Endothelial cell of umbilical vein (primary cell): ENCODE measurements around the gene INHBC. TPM values are rescaled to one million over a fixed set of nuclear protein-coding genes. Genes with fewer than 3 reads are reported as not detected.

ENCODE experiments used
- BruUV-seq: library from RNA; stranded (reverse); fragments of 400-500 nt; replicated peaks from 2 replicates; lab custom pipeline; 2021; lab: Mats Ljungman, UMichigan
- CTCF ChIA-PET: fragments of 300-600, 350-600 bp; sonication (Branson Sonifier 250); formaldehyde crosslinking; loops from one replicate; lab custom pipeline; 2021; ENCODE audit warnings: antibody characterized with exemption, inconsistent platforms; lab: Charles Lee
- POLR2A ChIA-PET: fragments of 300-600, 350-600 bp; sonication (Branson Sonifier 250); formaldehyde crosslinking; loops from one replicate; lab custom pipeline; 2021; ENCODE audit warnings: antibody characterized with exemption, inconsistent platforms; lab: Charles Lee
- DNase-seq: peaks from one replicate; pipeline ENCODE4 v3.0.0-alpha.2; 2011; ENCODE audit warnings: low read depth, low spot score
- FAIRE-seq: peaks from 2 replicates; lab custom pipeline; 2011; peaks lifted over from hg19 to GRCh38; lab: Jason Lieb, UNC
- H2AFZ ChIP-seq: 2 replicates; pipeline ENCODE4 v1.6.0; 2012; ENCODE audit warnings: low read depth, low read length, control low read depth, inconsistent platforms
- H3K27ac ChIP-seq: 2 replicates; pipeline ENCODE4 v1.5.1; 2011; ENCODE audit warnings: low read depth, mild to moderate bottlenecking, control low read depth, low read length, moderate library complexity; ENCODE audit not compliant: insufficient read depth
- H3K27me3 ChIP-seq, 2 experiments: 2 replicates each; pipeline versions ENCODE4 v1.6.0 to v1.6.1; 2011; ENCODE audit warnings: low read length in 2 of 2, mixed read lengths in 1 of 2; ENCODE audit not compliant: control insufficient read depth in 2 of 2, insufficient read depth in 2 of 2
- H3K36me3 ChIP-seq, 2 experiments: 2 replicates in 1 of 2; 3 replicates in 1 of 2; pipeline ENCODE4 v1.5.1; 2011; ENCODE audit warnings: low read length in 2 of 2, mild to moderate bottlenecking in 1 of 2, moderate library complexity in 1 of 2; ENCODE audit not compliant: control insufficient read depth in 2 of 2, insufficient read depth in 2 of 2; ENCODE audit errors: extremely low read depth in 1 of 2
- H3K4me1 ChIP-seq: 3 replicates; pipeline ENCODE4 v1.5.1; 2011; ENCODE audit warnings: mild to moderate bottlenecking, low read length; ENCODE audit not compliant: control insufficient read depth, insufficient read depth; ENCODE audit errors: extremely low read depth
- H3K4me2 ChIP-seq: 2 replicates; pipeline ENCODE4 v1.6.1; 2011; ENCODE audit warnings: low read length, control low read depth, mixed read lengths; ENCODE audit not compliant: insufficient read depth
- H3K4me3 ChIP-seq, 3 experiments: fragments of 200-600 bp in 1 of 3; sonication (generic), shearing (Covaris generic) in 1 of 3; replicated peaks in 1 of 3; 2 replicates each; pipeline ENCODE4 v1.5.1; 2011 to 2016; ENCODE audit warnings: control low read depth in 3 of 3, low read length in 3 of 3, mild to moderate bottlenecking in 2 of 3, inconsistent platforms in 1 of 3, low read depth in 1 of 3, moderate library complexity in 1 of 3; ENCODE audit not compliant: insufficient read depth in 1 of 3
- H3K79me2 ChIP-seq: 2 replicates; pipeline ENCODE4 v1.6.0; 2012; ENCODE audit warnings: low read length, inconsistent platforms; ENCODE audit not compliant: control insufficient read depth, insufficient read depth
- H3K9ac ChIP-seq: replicated peaks from 2 replicates; pipeline ENCODE3; 2011; ENCODE audit warnings: low read length, control low read depth; ENCODE audit not compliant: insufficient read depth; ENCODE audit errors: extremely low read depth
- H3K9me1 ChIP-seq: replicated peaks from 3 replicates; pipeline ENCODE4 v1.6.0; 2011; ENCODE audit warnings: mild to moderate bottlenecking, low read length; ENCODE audit not compliant: control insufficient read depth, insufficient read depth; ENCODE audit errors: extremely low read depth
- H3K9me3 ChIP-seq: replicated peaks from 2 replicates; pipeline ENCODE4 v1.5.1; 2012; ENCODE audit warnings: low read length, inconsistent platforms; ENCODE audit not compliant: control insufficient read depth, insufficient read depth
- H4K20me1 ChIP-seq: replicated peaks from 2 replicates; pipeline ENCODE3; 2011; ENCODE audit warnings: mild to moderate bottlenecking, low read length; ENCODE audit not compliant: control insufficient read depth, insufficient read depth; ENCODE audit errors: extremely low read depth
- CTCF ChIP-seq, 2 donors: IDR thresholded peaks; 1 replicate in 1 of 2; 2 replicates in 1 of 2; pipeline ENCODE4 v1.5.1; 2011; ENCODE audit warnings: low read length in 2 of 2, mild to moderate bottlenecking in 2 of 2, moderate library complexity in 2 of 2, control low read depth in 1 of 2, inconsistent platforms in 1 of 2, low read depth in 1 of 2; ENCODE audit not compliant: insufficient read depth in 1 of 2; ENCODE audit errors: extremely low read depth in 1 of 2
- EZH2 ChIP-seq: IDR thresholded peaks from 2 replicates; pipeline ENCODE4 v1.6.1; 2012; ENCODE audit warnings: borderline replicate concordance, low read depth, mild to moderate bottlenecking, moderate library complexity, low read length, inconsistent platforms; ENCODE audit not compliant: severe bottlenecking
- FOS ChIP-seq: IDR thresholded peaks from 2 replicates; pipeline ENCODE4 v1.6.1; 2011; ENCODE audit warnings: mild to moderate bottlenecking, low read length, moderate library complexity, borderline replicate concordance; ENCODE audit not compliant: insufficient read depth
- GATA2 ChIP-seq: IDR thresholded peaks from 2 replicates; pipeline ENCODE4 v1.7.0; 2011; ENCODE audit warnings: low read depth, mild to moderate bottlenecking, moderate library complexity, mixed read lengths, low read length; ENCODE audit not compliant: insufficient read length, insufficient read depth
- JUN ChIP-seq: IDR thresholded peaks from 2 replicates; pipeline ENCODE4 v1.6.1; 2011; ENCODE audit warnings: borderline replicate concordance, low read depth; ENCODE audit not compliant: insufficient read length, insufficient read depth
- MAX ChIP-seq: IDR thresholded peaks from 2 replicates; pipeline ENCODE4 v1.6.1; 2011; ENCODE audit not compliant: insufficient read depth, insufficient read length
- MYC ChIP-seq: IDR thresholded peaks from one replicate; pipeline ENCODE4 v1.6.1; 2011; ENCODE audit warnings: mild to moderate bottlenecking, low read depth, low read length
- POLR2A ChIP-seq: IDR thresholded peaks from 2 replicates; pipeline ENCODE4 v1.6.1; 2012; ENCODE audit warnings: low read depth, mild to moderate bottlenecking, control low read depth, low read length
- POLR2AphosphoS5 ChIP-seq: IDR thresholded peaks from 2 replicates; pipeline ENCODE4 v1.6.1; 2012; ENCODE audit warnings: low read depth, mild to moderate bottlenecking, control low read depth, low read length, moderate library complexity; ENCODE audit not compliant: insufficient read depth
- dilution Hi-C: fragments of 300-500 bp; cut with MboI; formaldehyde crosslinking; loops from one replicate; pipeline ENCODE4 v1.15.0; 2019; ENCODE audit warnings: low sequenced_read_pairs; ENCODE audit not compliant: extremely low pct_ligation_motif_present
- intact Hi-C: fragments of 100-400 bp; cut with micrococcal nuclease; formaldehyde crosslinking; loops from one replicate; pipeline ENCODE4 v1.10.0; 2022
- polyA plus RNA-seq, 4 experiments: library from polyadenylated mRNA; depleted of rRNA in 3 of 4; stranded (reverse) in 3 of 4; unstranded in 1 of 4; fragments of >200 nt; gene quantifications; 2 replicates each; pipeline versions ENCODE4 v1.2.1 to v1.2.3, GENCODE V29; 2011 to 2012; ENCODE audit warnings: missing spikeins in 1 of 4
- total RNA-seq: library from RNA; stranded (reverse); gene quantifications from 2 replicates; pipeline ENCODE4 v1.2.3, GENCODE V29; 2021

Gene INHBC
- total and polyA plus RNA-seq, 2 donors (not counting 3 experiments of a cell fraction or from before 2014, with no cell fraction given), result not detected

GRCh38 chr12:57460841-57461275 is 26.3 kb downstream of the INHBC start:
- Histone ChIP-seq H3K27me3 (peaks cover 5 to 10% of the 10 kb centered on the region in 2 experiments), H3K4me3 (no peak overlapping the region), H3K9me3 (no peaks in the 10 kb centered on the region), H3K79me2 (no peaks in the 10 kb centered on the region), H3K9me1 (no peaks in the 10 kb centered on the region), H3K4me2 (no peak overlapping the region), H3K27ac (no peak overlapping the region), H3K9ac (no peak overlapping the region), H3K36me3 (no peaks in the 10 kb centered on the region), H2AFZ (no peak overlapping the region), H3K4me1 (peaks cover 14% of the 10 kb centered on the region), H4K20me1 (no peaks in the 10 kb centered on the region)
- POLR2A ChIA-PET, result interaction anchor here (0.6 kb wide), 1 partner anchor 147 kb away, joined by 4 read pairs; no protein-coding TSS in a partner anchor
- BruUV-seq, result no TSS peak
- intact Hi-C loops, result no loop called here
- FAIRE-seq (no peak), DNase-seq (no peak)
- CTCF ChIA-PET, result no interaction called here
- dilution Hi-C loops, result no loop called here
- TF ChIP-seq FOS, result no peak
- no peak for TF ChIP-seq POLR2AphosphoS5
- no peak for TF ChIP-seq JUN
- no peak for TF ChIP-seq EZH2
- TF ChIP-seq MYC, result no peak
- no peak for TF ChIP-seq POLR2A
- TF ChIP-seq GATA2, result no peak
- TF ChIP-seq MAX, result no peak
- TF ChIP-seq CTCF (IDR thresholded peaks at IDR 0.05; ENCODE audit: extremely low read depth in 1 of 2, insufficient read depth in 1 of 2, low read depth in 1 of 2, low read length in 2 of 2), result no peak
